Dedifferentiated amniotic fluid mesenchymal stem cell (primary cell): ENCODE measurements around the gene SUPT20HL2.
"Not testable (repeated sequence)": the region's sequence is repeated elsewhere in the genome, so short reads cannot be mapped to it uniquely, and the experiment has no call there.

Experiments
- DNase-seq: peaks from one replicate; pipeline ENCODE4 v3.0.0-alpha.2; 2016; ENCODE audit errors: extremely low spot score

SUPT20HL2 gene

GRCh38 chrX:24314019-24314635 is at the start of gene SUPT20HL2:
SUPT20HL2 (minus strand) TSS chrX:24314069; CDS start chrX:24313315, 754 bp downstream.
- DNase-seq = no peak

DNA sequence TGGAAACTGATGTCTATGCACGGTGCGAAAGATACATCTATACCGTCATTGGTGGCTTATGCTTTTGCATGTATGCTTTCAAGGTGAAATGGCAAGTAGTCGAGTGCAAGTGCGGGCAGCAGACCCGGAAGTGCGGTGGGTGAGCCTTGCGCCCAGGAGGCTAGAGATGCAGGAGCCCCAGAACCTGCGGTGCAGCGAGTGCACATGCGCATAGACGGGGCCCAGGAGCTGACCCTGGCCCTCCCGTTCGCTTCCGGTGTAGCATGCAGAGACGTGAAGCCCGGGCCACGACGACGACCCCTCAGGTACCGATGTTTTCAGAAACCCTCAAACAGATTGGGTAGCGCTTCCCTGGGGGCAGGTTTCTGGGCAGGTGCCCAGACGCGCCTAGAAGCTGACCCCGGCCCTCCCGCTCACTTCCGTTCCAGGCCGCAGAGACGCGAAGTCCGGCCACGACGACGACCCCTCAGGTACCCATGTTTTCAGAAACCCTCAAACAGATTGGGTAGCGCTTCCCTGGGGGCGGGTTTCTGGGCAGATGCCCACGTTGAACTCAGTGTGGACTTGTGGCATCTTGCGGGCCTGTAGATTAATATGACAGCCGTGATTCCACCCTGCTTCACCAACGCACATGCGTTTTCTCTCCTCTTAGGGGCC is 48.3 kb upstream of the SUPT20HL2 start:
- not testable (repeated sequence) for DNase-seq

DNA sequence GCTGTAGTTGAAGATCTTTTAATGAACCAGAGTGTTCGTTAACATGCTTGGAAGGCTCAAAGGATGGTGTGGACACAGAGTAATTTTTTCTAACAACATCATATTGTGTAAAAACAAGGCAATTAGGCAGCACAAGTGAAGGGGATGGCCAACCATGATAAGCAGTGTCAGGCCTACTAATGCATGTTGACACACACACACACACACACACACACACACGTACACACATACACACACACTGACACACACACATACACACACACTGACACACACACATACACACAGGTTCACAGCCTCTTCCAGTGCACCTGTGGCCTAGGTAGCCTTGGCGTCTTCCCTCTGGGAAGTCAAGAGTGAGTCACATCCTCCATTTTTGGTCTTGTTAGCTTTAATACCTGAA is 46.4 kb upstream of the SUPT20HL2 start, which contains the start of gene SUPT20HL1:
Gene SUPT20HL1, plus strand, starts transcription at position 368 of the 400 bp plus-strand sequence. CDS start 2,122 bp downstream, outside the sequence.
- DNase-seq = no peak

DNA sequence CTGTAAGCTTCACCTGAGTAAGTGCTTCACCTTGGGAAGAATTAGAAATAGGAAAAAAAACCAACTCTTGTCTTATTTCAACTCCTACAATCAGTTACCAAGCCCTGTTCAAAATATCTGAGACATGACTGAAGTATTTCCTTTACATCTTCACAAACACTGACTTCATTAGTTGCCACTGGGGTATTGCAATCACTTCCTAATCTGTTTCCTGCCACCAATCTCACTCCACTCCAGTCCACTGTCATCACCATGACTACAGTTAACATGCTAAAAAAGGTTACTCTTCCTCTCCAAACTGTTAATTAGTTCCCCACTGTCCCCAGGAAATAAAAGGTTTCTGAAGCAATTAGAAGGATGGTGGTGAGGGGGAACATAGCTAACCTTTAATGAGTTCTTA is 43.2 kb upstream of the SUPT20HL2 start:
- no peak for DNase-seq

GRCh38 chrX:24355095-24355494 is 41.2 kb upstream of the SUPT20HL2 start:
- no peak for DNase-seq

DNA sequence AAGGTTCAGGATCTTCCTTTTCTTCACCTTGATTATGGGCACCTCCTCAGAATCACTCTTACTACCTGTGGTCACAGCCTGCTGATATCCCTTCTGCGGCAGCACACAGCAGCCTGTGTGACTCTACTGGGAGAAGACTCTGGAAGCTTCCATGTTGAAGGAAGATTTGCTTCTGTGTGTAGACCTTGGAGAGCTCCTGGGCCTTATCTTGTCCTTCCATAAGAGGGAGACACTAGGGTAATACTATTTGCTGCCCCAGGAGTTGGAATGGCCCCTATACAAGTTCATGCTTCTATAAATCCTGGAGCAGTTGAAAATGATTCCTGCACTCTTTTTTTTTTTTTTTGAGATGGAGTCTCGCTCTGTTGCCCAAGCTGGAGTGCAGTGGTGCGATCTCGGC is 36.3 kb upstream of the SUPT20HL2 start:
- no peak for DNase-seq

DNA sequence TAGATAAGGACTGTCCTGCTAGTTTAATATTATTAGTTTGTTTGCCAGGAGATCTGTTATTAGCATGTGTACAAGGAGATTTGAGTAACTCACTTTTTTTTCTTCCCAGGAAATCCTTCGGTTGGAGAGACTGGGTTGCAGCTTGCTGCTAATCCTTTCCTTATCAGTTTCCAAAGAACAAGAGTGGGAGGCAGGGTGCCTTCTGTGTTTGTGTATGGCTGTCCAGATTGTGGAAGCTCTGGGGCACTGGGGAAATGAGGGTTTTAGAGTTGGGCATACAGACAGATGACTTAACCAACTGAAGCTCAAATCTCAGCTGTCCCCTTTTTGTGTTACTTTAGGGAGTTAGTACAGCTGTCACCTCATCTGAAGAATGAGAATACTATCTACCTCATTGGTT is 34.0 kb upstream of the SUPT20HL2 start:
- no peak for DNase-seq

- DNase-seq = no peak
These were observed 29.9 kb upstream of the SUPT20HL2 start for GRCh38 chrX:24343719-24344118.

DNA sequence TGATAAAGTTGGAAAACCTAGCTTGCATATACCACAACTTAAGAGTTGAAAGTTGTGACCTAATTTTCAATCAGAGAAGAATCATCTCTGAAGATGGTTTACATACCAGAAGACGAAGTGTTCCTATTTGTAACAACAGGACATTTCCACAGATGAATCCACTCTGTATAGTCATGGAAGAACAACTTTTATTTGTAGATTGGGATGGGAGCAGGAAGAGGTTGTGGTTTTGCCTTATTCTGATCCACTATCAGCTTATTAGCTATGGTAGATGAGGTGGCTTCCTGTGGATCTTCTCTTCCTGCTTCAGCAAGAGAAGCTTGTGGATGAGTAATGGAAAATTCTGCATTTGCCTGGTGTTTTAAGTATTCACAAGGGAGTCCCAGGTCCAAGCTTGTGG is 27.9 kb upstream of the SUPT20HL2 start:
- DNase-seq = no peak

DNA sequence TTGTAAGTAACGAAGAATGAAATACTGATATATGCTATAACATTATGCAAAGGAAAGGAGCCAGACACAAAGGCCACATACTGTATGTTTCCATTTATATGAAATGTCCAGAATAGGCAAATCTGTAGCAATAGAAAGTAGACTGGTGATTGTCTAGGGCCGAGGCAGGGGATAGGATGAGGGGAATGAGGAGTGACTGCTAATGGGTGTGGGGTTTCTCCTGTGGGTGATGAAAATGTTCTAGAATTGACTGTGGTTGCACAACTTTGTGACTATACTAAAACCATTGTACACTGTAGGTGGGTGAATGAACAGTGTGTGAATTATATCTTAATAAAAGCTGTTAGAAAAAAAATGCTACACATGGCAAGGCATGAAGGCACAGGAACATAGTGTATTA is 26.6 kb upstream of the SUPT20HL2 start:
- DNase-seq = no peak

DNA sequence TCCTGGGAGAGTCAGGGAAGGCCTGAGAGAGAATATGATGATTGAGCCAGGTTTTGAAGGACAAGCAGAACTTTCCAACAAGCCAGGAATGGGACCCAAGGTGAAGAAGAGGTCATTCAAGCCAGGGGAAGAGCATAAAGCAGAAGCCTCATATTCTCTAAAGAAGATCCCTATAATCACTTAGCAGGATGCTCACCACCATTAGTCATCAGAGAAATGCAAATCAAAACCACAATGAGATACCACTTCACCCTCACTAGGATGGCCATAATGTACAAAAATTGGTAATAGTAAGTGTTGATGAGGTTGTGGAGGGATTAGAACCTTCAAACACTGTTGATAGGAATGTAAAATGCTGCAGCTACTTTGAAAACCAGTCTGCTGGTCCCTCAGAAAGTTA is 26.0 kb upstream of the SUPT20HL2 start:
- DNase-seq = no peak

DNA sequence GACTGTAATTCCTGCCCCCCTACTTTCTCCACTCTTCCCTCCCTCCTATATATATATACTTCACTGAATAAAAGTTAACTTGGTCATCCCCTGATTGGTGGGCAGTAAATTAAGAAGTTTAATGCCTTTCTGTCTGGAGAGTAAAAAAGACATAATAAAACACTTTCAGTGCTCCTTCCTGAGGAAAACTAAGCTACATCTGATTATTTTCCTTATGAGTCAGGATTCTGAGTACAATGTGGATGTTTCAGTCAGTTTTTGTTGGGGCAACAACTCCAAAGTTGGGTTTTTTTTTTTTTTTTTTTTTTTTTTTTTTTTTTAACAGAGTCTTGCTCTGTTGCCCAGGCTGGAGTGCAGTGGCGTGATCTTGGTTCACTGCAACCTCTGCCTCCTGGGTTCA is 22.0 kb upstream of the SUPT20HL2 start:
- DNase-seq = no peak

DNA sequence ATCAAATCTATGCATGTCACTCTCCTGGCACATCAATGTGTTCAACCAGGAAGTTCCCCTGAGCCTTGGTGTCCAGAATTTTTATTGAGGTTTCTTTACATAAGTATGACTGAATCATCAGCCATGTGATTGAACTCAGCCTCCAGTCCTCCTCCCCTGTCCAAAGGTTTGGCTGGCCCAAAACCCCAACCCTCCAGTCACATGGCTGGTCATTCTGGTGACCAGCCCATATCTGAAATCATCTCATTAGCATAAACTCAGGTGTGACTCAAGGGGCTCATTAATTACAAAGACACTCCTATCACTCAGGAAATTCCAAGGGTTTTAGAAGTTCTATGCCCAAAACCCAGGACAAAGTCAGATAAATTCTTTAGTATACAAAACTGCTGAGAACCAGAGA is 20.6 kb upstream of the SUPT20HL2 start:
- no peak for DNase-seq

- peak; percentile 42 for DNase-seq
These were observed 19.5 kb upstream of the SUPT20HL2 start for GRCh38 chrX:24333371-24333770.

GRCh38 chrX:24332878-24333277 is 19.0 kb upstream of the SUPT20HL2 start:
- DNase-seq = no peak

GRCh38 chrX:24325231-24325630 is 11.4 kb upstream of the SUPT20HL2 start:
- no peak for DNase-seq

DNA sequence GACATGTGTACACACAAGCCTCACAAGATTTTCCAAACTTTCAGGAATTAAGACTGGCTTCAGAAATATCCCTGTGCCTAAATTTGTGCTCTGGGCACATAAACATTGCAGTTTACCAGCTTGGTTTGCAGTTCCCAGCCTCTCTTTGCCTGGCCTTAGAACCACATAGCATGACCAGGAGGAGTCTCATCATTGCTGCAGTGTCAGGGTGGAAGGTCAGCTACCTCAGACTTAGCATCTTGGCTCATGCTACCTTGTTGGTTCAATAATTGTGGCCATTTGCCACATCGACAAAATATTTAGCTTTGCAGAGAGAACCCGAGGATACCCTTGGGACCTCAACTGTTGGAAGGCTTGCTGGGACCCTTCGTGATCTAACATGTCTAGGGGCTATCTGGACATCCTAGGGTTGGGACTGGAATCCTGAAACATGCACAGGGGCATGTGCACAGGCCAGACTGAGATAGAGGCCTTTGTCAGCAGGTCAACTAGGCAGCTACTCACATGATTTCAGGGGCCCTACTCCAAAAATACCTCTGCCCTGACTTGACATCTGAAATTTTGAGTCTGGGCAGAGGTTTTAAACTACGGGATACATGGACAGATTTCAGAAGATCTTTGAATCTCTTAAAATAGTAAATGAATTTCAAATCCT is 8.0 kb upstream of the SUPT20HL2 start:
- no peak for DNase-seq

GRCh38 chrX:24317567-24317966 is 3.7 kb upstream of the SUPT20HL2 start:
- no peak for DNase-seq

GRCh38 chrX:24316111-24316510 is 2.2 kb upstream of the SUPT20HL2 start:
- no peak for DNase-seq

GRCh38 chrX:24312249-24312607 is 1.6 kb downstream of the SUPT20HL2 start:
- not testable (repeated sequence) for DNase-seq

DNA sequence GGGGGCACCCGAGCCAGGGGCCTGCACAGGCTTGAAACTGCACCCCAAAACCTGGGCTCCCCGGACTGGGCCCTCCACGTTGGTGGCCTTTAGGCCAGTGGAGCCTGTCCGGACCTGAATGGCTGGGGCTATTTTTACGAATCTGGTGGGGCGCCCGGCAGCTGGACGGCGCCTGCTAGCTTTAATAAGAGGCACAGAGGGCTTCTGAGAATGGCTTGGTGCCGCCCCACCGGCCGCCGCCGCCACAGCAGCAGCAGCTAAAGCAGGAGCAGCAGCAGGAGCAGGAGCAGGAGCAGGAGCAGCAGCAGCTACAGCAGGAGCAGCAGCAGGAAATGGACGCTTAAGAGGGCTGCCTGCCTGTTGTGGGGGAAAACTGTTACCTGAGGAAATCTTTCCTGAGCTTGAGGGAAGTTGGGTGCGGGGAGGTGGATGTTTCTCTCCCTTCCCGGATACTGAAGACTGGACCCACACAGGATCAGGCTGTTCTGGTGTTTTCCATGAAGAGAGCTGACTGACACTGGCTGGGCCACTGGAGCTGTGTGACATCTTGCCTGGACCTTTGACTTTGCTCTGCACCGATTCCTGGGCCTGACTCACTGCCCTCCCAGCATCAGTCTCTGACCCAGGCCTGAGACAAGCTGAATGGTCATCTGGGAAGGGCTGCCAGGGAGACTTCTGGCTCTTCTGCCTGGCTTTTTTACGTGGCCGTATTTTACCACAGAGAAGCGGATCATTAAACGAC is 2.2 kb downstream of the SUPT20HL2 start:
- not testable (repeated sequence) for DNase-seq

DNA sequence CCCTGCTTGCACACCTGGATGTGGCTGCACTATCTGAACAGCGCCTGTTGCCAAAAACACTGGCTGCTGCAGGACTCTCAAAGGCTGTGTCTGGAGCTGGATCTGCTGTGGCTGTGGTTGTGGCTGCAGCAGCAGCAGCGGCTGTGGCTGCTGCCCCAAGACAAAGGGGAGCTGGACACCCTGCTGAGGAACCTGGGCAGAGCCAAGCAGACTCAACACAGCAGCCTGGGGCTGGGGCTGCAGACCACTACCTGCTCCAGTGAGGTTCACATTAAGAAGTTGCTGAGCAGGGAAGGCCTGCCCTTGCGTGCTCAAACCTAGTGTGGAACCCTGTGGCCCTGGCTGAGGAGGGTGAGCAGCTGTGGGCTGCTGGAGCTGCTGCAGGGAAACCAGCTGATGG is 3.0 kb downstream of the SUPT20HL2 start:
- not testable (repeated sequence) for DNase-seq
